ENCODE data around the gene AKAP11. TPM values are rescaled to one million over a fixed set of nuclear protein-coding genes. Genes with fewer than 3 reads are reported as not detected.

The AKAP11 gene
- total and polyA plus RNA-seq, 2 experiments from 2014 or later: 4.4 to 30.6 TPM

GRCh38 chr13:42255886-42256285, 16.1 kb upstream of the AKAP11 start:
- no peak overlapping the region for H3K4me3 ChIP-seq
- TF ChIP-seq CTCF (IDR thresholded peaks at IDR 0.05; ENCODE audit: poor library complexity) (no peak), EZH2 (IDR thresholded peaks at IDR 0.05; ENCODE audit: borderline replicate concordance) (no peak), EZH2phosphoT487 (IDR thresholded peaks at IDR 0.05; ENCODE audit: low read depth, severe bottlenecking, unreplicated experiment) (no peak)
- no peaks in the 10 kb centered on the region for H3K9me2 ChIP-seq (replicated peaks; ENCODE audit: insufficient read depth)
- H3K27me3 ChIP-seq: no peaks in the 10 kb centered on the region
- H3K79me2 ChIP-seq: no peaks in the 10 kb centered on the region
- H3K36me3 ChIP-seq (replicated peaks; ENCODE audit: insufficient read depth, low read depth): no peaks in the 10 kb centered on the region
- 84% methylated on average over 5 of the region's 5 CpGs for WGBS (ENCODE audit: low lambda C conversion rate, missing lambda C conversion rate)
- no peak overlapping the region for H3K4me2 ChIP-seq
- no peak overlapping the region for H2AFZ ChIP-seq
- no peak overlapping the region for H3K27ac ChIP-seq
- no peaks in the 10 kb centered on the region for H3K9me3 ChIP-seq (ENCODE audit: low read depth)
- no peak for DNase-seq (ENCODE audit: low spot score)
- H3K4me1 ChIP-seq (ENCODE audit: insufficient read depth): no peaks in the 10 kb centered on the region
- no peaks in the 10 kb centered on the region for H4K20me1 ChIP-seq (ENCODE audit: insufficient read depth, poor library complexity, severe bottlenecking)

- Histone ChIP-seq H3K9me3 (ENCODE audit: low read depth) (no peaks in the 10 kb centered on the region), H3K27ac (no peak overlapping the region), H3K79me2 (no peaks in the 10 kb centered on the region), H3K9me2 (replicated peaks; ENCODE audit: insufficient read depth) (no peaks in the 10 kb centered on the region), H4K20me1 (ENCODE audit: insufficient read depth, poor library complexity, severe bottlenecking) (no peaks in the 10 kb centered on the region), H3K36me3 (replicated peaks; ENCODE audit: insufficient read depth, low read depth) (no peaks in the 10 kb centered on the region), H3K4me3 (no peak overlapping the region), H2AFZ (no peak overlapping the region), H3K27me3 (no peaks in the 10 kb centered on the region), H3K4me2 (no peak overlapping the region), H3K4me1 (ENCODE audit: insufficient read depth) (no peaks in the 10 kb centered on the region)
- WGBS (ENCODE audit: low lambda C conversion rate, missing lambda C conversion rate): 67% methylated on average over 5 of the region's 5 CpGs
- no peak for DNase-seq (ENCODE audit: low spot score)
- no peak for TF ChIP-seq CTCF (IDR thresholded peaks at IDR 0.05; ENCODE audit: poor library complexity)
- TF ChIP-seq EZH2phosphoT487 (IDR thresholded peaks at IDR 0.05; ENCODE audit: low read depth, severe bottlenecking, unreplicated experiment): no peak
- no peak for TF ChIP-seq EZH2 (IDR thresholded peaks at IDR 0.05; ENCODE audit: borderline replicate concordance)
These were observed 13.2 kb upstream of the AKAP11 start for GRCh38 chr13:42258747-42259146.

- H3K9me3 ChIP-seq (ENCODE audit: low read depth): no peaks in the 10 kb centered on the region
- WGBS (ENCODE audit: low lambda C conversion rate, missing lambda C conversion rate): 64% methylated on average over 4 of the region's 4 CpGs
- TF ChIP-seq EZH2phosphoT487 (IDR thresholded peaks at IDR 0.05; ENCODE audit: low read depth, severe bottlenecking, unreplicated experiment): no peak
- TF ChIP-seq CTCF (IDR thresholded peaks at IDR 0.05; ENCODE audit: poor library complexity): no peak
- no peak for TF ChIP-seq EZH2 (IDR thresholded peaks at IDR 0.05; ENCODE audit: borderline replicate concordance)
These were observed 12.4 kb upstream of the AKAP11 start for GRCh38 chr13:42259515-42259914.

More at GRCh38 chr13:42259515-42259914, 12.4 kb upstream of the AKAP11 start:
- DNase-seq (ENCODE audit: low spot score): no peak
- Histone ChIP-seq H3K27me3 (no peaks in the 10 kb centered on the region), H3K4me1 (ENCODE audit: insufficient read depth) (no peaks in the 10 kb centered on the region), H3K27ac (no peak overlapping the region), H2AFZ (no peak overlapping the region), H3K36me3 (replicated peaks; ENCODE audit: insufficient read depth, low read depth) (no peaks in the 10 kb centered on the region), H4K20me1 (ENCODE audit: insufficient read depth, poor library complexity, severe bottlenecking) (no peaks in the 10 kb centered on the region), H3K4me2 (no peak overlapping the region), H3K9me2 (replicated peaks; ENCODE audit: insufficient read depth) (no peaks in the 10 kb centered on the region), H3K79me2 (no peaks in the 10 kb centered on the region), H3K4me3 (no peak overlapping the region)
